GM21786 (cell line): ENCODE data around the gene IFNL1.
"Not testable (repeated sequence)": the region's sequence is repeated elsewhere in the genome, so short reads cannot be mapped to it uniquely, and the experiment has no call there.

Source experiments
- ATAC-seq: cut with Tn5 transposase; IDR thresholded peaks from one replicate; pipeline ENCODE4 v1.9.1; 2021; ENCODE audit not compliant: unreplicated experiment

The IFNL1 gene

DNA sequence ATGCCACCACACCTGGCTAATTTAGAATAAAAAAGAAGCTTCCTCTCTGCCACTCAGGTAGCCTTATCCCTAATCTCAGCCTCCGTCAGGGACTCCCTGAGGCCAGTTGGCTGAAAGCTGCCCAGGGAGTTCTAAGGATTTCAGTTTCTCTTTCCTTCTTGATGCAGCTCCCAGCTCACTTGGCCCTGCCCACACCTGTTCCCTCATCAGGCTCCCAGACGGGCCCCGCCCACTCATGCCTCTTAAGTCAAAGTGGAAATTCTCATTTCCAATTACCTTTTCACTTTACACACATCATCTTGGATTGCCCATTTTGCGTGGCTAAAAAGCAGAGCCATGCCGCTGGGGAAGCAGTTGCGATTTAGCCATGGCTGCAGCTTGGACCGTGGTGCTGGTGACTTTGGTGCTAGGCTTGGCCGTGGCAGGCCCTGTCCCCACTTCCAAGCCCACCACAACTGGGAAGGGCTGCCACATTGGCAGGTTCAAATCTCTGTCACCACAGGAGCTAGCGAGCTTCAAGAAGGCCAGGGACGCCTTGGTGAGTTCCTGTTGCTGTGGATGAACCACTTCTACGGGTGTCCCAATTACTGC lies at the start of gene IFNL1:
TSS of gene IFNL1 (plus strand) at position 353 of the 591 bp plus-strand sequence. CDS start at position 368, 15 bp downstream.
- ATAC-seq, result no peak

- ATAC-seq, result no peak
Observed at GRCh38 chr19:39246951-39247669, 49.1 kb upstream of the IFNL1 start.

- ATAC-seq, result no peak
Observed at GRCh38 chr19:39247701-39248664, 48.2 kb upstream of the IFNL1 start.

DNA sequence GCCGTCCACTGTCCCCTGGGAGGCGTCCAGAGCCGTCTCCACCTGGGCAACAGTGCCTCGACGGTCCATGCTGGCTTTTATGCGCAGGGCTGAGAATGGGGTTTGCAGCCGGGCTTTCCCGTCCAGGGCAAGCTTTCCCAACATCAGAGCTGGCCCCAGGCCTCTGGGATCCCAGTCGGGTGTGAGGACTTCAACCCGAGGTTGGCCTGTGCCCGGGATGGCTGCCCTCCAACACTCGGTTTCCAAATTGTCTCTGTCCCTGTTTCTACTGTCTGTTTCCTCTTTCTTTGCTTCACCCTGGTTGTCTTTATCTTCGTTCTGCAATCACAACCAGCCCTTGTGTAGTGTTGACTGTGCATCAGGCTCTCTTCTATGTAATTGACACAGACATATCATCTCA lies 47.4 kb upstream of the IFNL1 start, which contains the start of gene IFNL4:
TSS of gene IFNL4 (minus strand) at position 51 of the 400 bp plus-strand sequence.
- no peak for ATAC-seq

DNA sequence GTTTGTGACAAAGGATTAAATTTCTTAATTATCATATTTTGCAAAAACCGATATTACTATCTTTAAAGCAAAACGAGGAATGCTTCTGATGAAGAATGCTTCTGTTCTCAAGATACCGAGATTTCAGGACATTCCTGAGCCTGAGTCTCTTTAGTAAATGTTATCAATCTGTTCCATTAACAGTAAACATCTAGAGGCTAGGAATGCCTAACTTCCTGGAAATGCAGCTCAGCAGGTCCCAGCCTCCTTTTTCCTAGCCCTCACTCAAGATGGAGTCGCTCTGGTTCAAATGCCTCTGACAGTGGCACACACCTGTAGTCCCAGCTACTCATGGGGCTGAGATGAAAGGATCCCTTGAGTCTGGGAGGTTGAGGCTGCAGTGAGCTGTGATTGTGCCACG lies 45.1 kb upstream of the IFNL1 start:
- ATAC-seq, result no peak

GRCh38 chr19:39251846-39252245 lies 44.4 kb upstream of the IFNL1 start:
- ATAC-seq, result no peak

GRCh38 chr19:39252458-39252857 lies 43.7 kb upstream of the IFNL1 start:
- no peak for ATAC-seq

DNA sequence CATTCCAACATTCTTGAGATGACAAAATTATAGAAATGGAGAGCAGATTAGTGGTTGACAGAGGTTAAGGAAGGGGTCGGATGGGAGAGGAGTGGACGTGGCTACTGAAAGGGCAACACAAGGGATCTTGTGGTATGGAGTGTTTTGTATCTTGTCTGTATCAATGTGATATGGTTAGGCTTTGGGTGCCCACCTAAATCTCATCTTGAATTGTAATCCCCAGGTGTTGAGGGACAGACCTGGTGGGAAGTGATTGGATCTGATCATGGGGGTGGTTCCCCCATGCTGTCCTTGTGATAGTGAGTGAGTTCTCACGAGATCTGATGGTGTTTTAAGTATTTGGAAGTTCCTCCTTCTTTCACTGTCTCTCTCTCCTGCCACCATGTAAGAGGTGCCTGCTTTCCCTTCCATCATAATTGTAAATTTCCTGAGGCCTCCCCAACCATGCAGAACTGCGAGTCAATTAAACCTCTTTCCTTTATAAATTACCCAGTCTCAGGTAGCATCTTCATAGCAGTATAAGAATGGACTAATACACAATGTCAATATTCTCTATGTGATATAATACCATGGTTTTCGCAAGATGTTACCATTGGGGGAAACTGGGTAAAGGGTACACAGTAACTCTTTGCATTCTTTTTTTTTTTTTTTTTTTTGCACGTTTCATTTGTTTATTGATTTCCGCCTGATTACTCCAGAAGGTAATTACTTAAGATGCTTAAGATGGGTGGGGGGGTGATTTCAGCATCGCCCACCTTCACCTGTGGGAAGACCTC lies 42.6 kb upstream of the IFNL1 start:
- ATAC-seq, result no peak

GRCh38 chr19:39254531-39255345 lies 41.5 kb upstream of the IFNL1 start:
- no peak for ATAC-seq

DNA sequence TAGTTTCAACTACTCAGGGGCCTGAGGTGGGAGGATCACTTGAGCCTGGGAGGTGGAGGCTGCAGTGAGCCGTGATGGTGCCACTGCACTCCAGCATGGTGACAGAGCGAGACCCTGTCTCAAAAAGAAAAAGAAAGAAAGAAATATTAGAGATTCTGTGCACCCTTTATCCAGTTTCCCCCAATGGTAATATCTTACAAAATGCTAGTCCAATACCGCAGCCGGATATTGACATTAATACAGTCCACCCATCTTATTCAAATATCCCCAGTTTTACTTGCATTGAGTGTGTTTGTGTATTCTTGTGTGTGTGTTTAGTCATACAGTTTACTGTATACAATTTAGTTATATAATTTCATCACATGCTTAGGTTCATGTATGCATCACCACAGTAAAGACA lies 39.0 kb upstream of the IFNL1 start:
- no peak for ATAC-seq

GRCh38 chr19:39261704-39262103 lies 34.5 kb upstream of the IFNL1 start:
- no peak for ATAC-seq

GRCh38 chr19:39262496-39262895 lies 33.7 kb upstream of the IFNL1 start:
- no peak for ATAC-seq

- ATAC-seq, result no peak
Observed at GRCh38 chr19:39263912-39264305, 32.3 kb upstream of the IFNL1 start.

DNA sequence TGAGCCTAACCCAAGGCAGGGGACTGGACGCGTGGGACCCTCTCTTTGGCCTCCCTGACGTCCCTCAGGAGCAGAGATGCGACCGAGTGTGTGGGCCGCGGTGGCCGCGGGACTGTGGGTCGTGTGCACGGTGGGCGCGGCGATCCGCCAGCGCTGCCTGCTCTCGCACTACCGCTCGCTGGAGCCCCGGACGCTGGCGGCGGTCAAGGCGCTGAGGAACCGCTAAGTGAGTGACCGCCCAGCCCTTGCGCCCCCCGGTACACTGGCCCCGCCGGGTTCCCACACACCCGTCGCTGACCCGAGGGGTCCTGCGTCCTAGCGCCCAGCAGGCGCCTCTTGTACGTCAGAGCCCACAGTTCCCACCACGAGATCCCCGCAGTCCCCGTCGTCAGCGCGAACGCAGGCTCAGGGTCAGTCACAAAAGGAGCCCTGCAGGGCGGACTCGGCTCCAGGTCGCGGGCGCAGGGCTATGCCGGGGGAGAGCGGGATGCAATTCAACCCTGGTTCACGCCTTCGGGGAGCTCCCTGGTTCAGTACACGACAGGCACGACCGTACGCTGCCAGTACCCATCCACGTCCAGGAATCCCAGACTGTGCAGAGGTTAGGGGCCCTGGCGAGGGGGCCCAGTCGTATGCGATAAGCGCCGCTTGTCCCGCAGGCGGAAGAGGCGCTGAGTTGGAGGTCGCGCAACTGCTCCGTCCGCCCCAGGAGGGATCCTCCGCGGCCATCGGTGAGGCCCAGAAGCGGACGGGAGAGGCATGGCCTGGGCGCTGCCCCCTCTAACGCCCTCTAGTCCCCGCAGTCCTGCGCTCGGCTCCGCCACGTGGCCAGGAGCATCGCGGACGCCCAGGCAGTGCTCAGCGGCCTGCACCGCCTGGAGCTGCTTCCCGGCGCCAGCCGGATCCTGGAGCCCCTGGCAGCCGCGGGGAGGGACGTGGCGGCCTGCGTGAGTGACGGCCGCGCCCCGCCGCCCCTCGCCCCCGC lies 31.6 kb upstream of the IFNL1 start:
- ATAC-seq, result no peak

DNA sequence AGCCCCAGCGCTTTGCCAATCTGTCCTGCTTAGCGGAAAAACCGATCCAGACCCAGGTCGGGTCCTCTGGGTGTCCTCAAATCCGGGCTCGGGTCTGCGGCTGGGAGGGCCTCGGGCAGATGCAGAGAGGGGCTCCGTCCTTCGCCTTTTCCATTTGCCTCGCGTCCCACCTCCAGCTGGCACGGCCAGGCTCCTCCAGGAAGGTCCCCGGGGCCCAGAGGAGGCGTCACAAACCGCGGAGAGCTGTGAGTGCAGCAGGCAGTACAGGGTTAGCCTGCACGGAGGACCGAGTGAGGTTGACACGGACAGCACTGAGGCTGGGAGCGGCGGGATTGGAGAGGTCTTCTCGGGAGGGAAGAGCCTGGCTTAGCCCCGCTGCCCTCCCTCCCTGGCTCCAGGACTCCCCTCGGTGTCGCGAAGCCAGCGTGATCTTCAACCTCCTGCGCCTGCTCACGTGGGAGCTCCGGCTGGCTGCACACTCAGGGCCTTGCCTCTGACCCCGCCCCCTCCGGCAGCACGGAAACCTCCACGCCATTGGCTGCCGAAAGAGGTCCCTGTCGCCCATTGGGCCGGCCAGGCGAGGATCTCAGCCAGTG lies 30.8 kb upstream of the IFNL1 start:
- no peak for ATAC-seq

GRCh38 chr19:39268085-39268484 lies 28.1 kb upstream of the IFNL1 start, which contains the start of gene IFNL2:
Gene IFNL2 (plus strand): TSS chr19:39268396. CDS start chr19:39268569, 173 bp downstream.
- ATAC-seq, result not testable (repeated sequence)

- ATAC-seq, result not testable (repeated sequence)
Observed at GRCh38 chr19:39268531-39269223, 27.5 kb upstream of the IFNL1 start.

DNA sequence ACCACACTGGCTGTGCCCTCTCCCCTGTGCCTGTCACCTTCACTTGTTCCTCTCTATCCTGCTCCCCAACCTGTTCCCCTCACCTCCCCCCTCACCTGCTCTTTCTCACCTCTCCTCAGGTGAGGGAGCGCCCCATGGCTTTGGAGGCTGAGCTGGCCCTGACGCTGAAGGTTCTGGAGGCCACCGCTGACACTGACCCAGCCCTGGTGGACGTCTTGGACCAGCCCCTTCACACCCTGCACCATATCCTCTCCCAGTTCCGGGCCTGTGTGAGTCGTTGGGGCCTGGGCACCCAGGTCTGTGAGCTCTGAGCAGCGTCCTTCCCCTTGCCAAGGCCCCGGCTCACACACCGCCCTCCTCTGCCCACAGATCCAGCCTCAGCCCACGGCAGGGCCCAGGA lies 26.8 kb upstream of the IFNL1 start:
- not testable (repeated sequence) for ATAC-seq
